ENCODE data around the gene APLP2. TPM values are rescaled to one million over a fixed set of nuclear protein-coding genes. Genes with fewer than 3 reads are reported as not detected.
A peak's percentile ranks its signal among the peaks of the same experiment; 100 is the strongest.

The APLP2 gene
- total RNA-seq, 6 donors from 2014 or later = 249 to 939 (median 653) TPM

DNA sequence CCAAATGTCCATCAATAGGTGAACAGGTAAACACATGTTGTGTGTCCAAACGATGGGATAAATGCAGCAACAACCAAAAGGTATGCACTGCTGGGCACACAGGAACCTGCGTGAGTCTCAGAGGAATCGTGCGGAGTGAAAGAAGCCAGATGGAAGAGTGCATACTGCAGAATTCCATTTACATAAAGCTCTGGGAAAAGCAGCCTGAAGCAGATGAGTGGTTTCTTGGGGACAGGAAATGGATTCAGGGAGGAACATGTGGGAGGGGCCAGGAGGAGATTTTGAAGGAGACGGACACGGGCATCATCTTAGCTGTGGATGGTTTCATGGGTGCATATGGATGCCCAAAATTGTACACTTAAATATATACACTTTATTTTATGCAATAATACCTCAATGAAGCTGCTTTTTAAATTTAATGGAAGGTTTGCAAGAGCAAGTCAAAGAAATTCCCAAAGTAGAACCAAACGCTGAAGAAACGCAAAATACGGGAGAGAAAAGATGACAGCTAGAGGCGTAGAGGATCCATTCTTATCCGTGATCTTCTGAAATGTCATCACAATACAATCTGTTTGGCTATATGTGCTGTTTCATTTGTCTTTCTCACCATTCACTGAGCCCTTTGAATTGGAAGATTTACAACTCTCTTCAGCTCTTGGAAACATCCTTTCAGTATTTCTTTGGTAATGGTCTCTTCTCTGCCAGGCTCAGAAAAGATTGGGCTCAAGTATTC, 114.3 kb downstream of the APLP2 start:
- TF ChIP-seq, protein P1, sequence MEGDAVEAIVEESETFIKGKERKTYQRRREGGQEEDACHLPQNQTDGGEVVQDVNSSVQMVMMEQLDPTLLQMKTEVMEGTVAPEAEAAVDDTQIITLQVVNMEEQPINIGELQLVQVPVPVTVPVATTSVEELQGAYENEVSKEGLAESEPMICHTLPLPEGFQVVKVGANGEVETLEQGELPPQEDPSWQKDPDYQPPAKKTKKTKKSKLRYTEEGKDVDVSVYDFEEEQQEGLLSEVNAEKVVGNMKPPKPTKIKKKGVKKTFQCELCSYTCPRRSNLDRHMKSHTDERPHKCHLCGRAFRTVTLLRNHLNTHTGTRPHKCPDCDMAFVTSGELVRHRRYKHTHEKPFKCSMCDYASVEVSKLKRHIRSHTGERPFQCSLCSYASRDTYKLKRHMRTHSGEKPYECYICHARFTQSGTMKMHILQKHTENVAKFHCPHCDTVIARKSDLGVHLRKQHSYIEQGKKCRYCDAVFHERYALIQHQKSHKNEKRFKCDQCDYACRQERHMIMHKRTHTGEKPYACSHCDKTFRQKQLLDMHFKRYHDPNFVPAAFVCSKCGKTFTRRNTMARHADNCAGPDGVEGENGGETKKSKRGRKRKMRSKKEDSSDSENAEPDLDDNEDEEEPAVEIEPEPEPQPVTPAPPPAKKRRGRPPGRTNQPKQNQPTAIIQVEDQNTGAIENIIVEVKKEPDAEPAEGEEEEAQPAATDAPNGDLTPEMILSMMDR (IDR thresholded peaks at IDR 0.05) = no peak
- TF ChIP-seq POLR2AphosphoS5 (IDR thresholded peaks at IDR 0.05) (no peak), POLR2A (IDR thresholded peaks at IDR 0.05) (no peak), EP300 (IDR thresholded peaks at IDR 0.05) (no peak)
- Histone ChIP-seq H3K9me3 (no peaks in the 10 kb centered on the region), H3K27me3 (no peaks in the 10 kb centered on the region), H3K4me1 (peaks cover 11 to 34% (median 34%) of the 10 kb centered on the region in 4 donors), H3K36me3 (no peaks in the 10 kb centered on the region), H3K27ac (no peak overlapping the region), H3K4me3 (no peak overlapping the region)
- 73 to 77% methylated on average over 11 of the region's 11 CpGs for WGBS, 2 donors
- DNase-seq (no peak), ATAC-seq (ENCODE audit: low FRiP score in 2 of 2) (no peak)

DNA sequence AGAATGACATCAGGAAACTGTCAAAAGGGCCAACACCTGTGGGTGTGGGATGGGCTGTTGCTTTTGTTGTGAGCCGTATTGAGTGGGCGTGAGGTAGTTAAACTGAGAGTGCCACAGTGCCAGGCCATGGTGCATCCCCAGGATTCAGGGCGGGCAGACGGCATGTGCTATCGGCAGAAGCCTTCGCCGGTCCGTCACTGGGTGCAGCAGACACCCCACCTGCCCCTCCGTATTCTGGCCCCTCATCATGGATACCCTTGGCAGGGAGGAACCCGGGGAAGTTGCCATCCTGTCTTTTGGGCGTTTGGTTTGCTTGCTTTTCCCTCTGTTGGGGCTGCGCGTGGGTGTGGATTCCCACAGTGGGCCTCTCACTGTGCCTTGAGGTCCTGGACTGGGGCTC, 117.4 kb downstream of the APLP2 start:
- Histone ChIP-seq H3K27me3 (no peaks in the 10 kb centered on the region), H3K4me3 (no peak overlapping the region), H3K36me3 (peaks cover 0 to 5% (median 2%) of the 10 kb centered on the region in 4 donors), H3K4me1 (peaks cover 0 to 4% (median 4%) of the 10 kb centered on the region in 4 donors), H3K9me3 (no peaks in the 10 kb centered on the region), H3K27ac (no peak overlapping the region)
- TF ChIP-seq, protein P1 (IDR thresholded peaks at IDR 0.05) = no peak
- TF ChIP-seq EP300 (IDR thresholded peaks at IDR 0.05) = no peak
- TF ChIP-seq POLR2A (IDR thresholded peaks at IDR 0.05) = no peak
- TF ChIP-seq POLR2AphosphoS5 (IDR thresholded peaks at IDR 0.05) = no peak
- DNase-seq (no peak), ATAC-seq (ENCODE audit: low FRiP score in 2 of 2) (no peak)
- 95 to 97% methylated on average over 11 to 13 of the region's 13 CpGs for WGBS, 2 donors

DNA sequence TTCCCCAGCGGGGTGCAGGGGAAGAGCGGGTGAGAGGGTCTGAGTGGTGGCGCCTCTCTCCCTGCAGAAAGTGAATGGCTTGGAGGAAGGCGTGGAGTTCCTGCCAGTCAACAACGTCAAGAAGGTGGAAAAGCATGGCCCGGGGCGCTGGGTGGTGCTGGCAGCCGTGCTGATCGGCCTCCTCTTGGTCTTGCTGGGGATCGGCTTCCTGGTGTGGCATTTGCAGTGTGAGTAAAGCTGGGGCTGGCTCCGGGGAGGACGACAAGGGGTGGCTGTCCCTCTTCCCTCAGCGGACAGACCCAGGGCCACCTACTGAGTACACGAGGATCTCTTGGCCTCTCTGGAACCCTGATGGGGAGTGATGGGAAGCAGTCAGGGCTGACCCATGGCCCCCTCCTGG, 118.4 kb downstream of the APLP2 start:
- ATAC-seq (ENCODE audit: low FRiP score in 2 of 2) = no peak
- 76 to 86% methylated on average over 8 to 14 of the region's 14 CpGs for WGBS, 2 donors
- no peak for DNase-seq

DNA sequence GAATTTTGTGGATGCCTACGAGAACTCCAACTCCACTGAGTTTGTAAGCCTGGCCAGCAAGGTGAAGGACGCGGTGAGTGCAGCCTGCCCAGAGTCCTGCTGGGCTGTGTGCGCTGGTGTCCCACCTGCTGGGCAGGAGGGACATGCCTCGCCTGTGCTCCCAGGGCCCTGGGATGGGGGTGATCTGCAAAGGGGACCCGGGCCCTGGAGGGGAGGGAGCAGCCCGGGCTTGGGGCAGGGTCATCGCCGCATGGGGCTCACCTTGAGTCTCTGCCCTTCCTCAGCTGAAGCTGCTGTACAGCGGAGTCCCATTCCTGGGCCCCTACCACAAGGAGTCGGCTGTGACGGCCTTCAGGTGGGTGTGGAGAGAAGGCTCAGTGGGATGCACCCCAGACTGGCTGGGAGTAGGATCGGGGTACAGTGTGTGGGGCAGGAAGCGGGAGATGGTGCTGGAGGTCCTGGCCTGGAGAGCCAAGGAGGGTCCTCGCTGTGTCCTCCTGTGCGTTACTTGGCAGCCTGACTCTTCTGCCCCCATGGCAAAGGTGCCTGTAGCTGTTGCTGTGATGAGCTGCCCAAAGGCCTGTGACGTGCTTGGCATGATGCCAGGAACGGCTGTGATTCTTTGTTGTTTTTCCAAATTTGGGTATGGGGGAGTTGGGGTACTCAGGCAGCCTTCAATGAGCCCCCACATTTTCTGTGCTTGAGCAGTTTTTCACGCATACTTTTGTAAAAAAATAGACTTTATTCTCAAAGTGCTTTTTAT, 119.1 kb downstream of the APLP2 start:
- 85 to 92% methylated on average over 12 to 18 of the region's 19 CpGs for WGBS, 2 donors
- H3K36me3 ChIP-seq = peaks cover 0 to 5% (median 2%) of the 10 kb centered on the region in 4 donors
- no peaks in the 10 kb centered on the region for H3K27me3 ChIP-seq
- peak in 1 of 2 donors; percentile 27 for ATAC-seq (ENCODE audit: low FRiP score in 2 of 2)
- no peak overlapping the region for H3K27ac ChIP-seq
- H3K4me3 ChIP-seq = no peak overlapping the region
- H3K9me3 ChIP-seq = no peaks in the 10 kb centered on the region
- no peak for DNase-seq
- TF ChIP-seq POLR2AphosphoS5 (IDR thresholded peaks at IDR 0.05) (no peak), POLR2A (IDR thresholded peaks at IDR 0.05) (no peak), EP300 (IDR thresholded peaks at IDR 0.05) (no peak)
- TF ChIP-seq, protein P1 (IDR thresholded peaks at IDR 0.05) = no peak
- no peaks in the 10 kb centered on the region for H3K4me1 ChIP-seq

More for the DNA sequence above, 118.4 kb downstream of the APLP2 start:
- no peak overlapping the region for H3K27ac ChIP-seq
- TF ChIP-seq EP300 (IDR thresholded peaks at IDR 0.05) = no peak
- no peak for TF ChIP-seq POLR2AphosphoS5 (IDR thresholded peaks at IDR 0.05)
- TF ChIP-seq POLR2A (IDR thresholded peaks at IDR 0.05) = no peak
- TF ChIP-seq, protein P1 (IDR thresholded peaks at IDR 0.05) = no peak
- H3K9me3 ChIP-seq = no peaks in the 10 kb centered on the region
- peaks cover 0 to 5% (median 2%) of the 10 kb centered on the region in 4 donors for H3K36me3 ChIP-seq
- H3K4me1 ChIP-seq = no peaks in the 10 kb centered on the region
- H3K4me3 ChIP-seq = no peak overlapping the region
- no peaks in the 10 kb centered on the region for H3K27me3 ChIP-seq
